ENCODE data around the gene RAX2. TPM values are rescaled to one million over a fixed set of nuclear protein-coding genes. Genes with fewer than 3 reads are reported as not detected.

RAX2 gene
- total and polyA plus RNA-seq, 2 donors (not counting 1 experiment from before 2014, with no cell fraction given) = not detected

DNA sequence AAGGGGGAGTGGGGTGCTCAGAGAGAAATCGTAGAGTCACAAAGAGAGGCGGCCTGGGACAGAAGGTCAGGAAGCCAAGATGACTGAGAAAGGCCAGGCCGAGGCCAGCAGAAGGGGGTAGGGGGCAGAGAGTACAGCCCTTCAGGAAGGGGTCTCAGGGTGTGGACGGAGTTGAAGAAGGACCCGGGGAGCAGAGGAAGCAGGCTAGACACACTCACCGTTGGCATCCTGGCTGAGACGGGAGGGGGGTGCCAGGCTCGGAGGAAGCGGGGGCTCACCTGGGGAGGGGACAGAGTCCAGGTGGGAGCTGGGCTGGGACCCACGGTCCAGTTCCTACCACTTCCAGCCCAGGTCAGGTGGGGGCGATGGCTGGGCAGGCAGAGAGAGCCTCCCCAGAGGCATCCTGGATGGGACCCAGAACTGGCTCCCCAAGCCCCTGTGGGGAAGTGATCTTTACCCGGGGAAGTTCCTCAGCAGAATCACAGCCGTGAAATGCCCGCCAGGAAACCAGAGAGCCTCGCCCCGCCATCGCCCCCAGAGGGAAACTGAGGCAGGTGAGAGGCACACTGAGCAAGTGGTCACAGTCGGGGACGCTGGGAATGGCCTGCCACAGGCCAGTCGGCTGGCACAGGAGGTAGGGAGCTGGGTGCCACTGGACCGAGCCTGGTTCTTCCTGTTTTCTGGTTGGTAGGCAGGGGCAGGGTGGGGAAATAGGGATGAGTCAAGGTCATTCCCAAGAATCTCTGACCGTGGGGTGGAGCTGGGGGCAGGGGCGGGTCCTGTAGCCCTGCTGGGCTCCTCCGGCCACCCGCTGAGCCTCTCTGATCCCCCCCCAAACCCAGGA, 12.8 kb upstream of the RAX2 start:
- H3K9ac ChIP-seq (ENCODE audit: insufficient read depth, low read length) = no peak overlapping the region
- H3K36me3 ChIP-seq (ENCODE audit: control insufficient read depth, insufficient read depth, low read length) = no peaks in the 10 kb centered on the region
- peaks cover 2% of the 10 kb centered on the region for H3K27me3 ChIP-seq (ENCODE audit: control insufficient read depth, insufficient read depth, low read length)
- TF ChIP-seq, protein P1, sequence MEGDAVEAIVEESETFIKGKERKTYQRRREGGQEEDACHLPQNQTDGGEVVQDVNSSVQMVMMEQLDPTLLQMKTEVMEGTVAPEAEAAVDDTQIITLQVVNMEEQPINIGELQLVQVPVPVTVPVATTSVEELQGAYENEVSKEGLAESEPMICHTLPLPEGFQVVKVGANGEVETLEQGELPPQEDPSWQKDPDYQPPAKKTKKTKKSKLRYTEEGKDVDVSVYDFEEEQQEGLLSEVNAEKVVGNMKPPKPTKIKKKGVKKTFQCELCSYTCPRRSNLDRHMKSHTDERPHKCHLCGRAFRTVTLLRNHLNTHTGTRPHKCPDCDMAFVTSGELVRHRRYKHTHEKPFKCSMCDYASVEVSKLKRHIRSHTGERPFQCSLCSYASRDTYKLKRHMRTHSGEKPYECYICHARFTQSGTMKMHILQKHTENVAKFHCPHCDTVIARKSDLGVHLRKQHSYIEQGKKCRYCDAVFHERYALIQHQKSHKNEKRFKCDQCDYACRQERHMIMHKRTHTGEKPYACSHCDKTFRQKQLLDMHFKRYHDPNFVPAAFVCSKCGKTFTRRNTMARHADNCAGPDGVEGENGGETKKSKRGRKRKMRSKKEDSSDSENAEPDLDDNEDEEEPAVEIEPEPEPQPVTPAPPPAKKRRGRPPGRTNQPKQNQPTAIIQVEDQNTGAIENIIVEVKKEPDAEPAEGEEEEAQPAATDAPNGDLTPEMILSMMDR (conservative IDR thresholded peaks at IDR 0.05 in 1 of 2, IDR thresholded peaks at IDR 0.05 in 1 of 2; ENCODE audit: low read depth in 1 of 2, low read length in 2 of 2) = no peak
- no peak for TF ChIP-seq EZH2 (IDR thresholded peaks at IDR 0.05; ENCODE audit: low read length, missing control alignments)
- H4K20me1 ChIP-seq (ENCODE audit: control insufficient read depth, extremely low read depth, insufficient read depth, low read length) = no peaks in the 10 kb centered on the region
- no peak overlapping the region for H3K4me2 ChIP-seq (ENCODE audit: extremely low read depth, insufficient read depth, low read length)
- DNase-seq (ENCODE audit: low read depth in 2 of 2) = no peak
- no peak overlapping the region for H2AFZ ChIP-seq (ENCODE audit: low read length)
- H3K9me3 ChIP-seq (ENCODE audit: control insufficient read depth, insufficient read depth, low read depth, low read length) = no peaks in the 10 kb centered on the region
- H3K27ac ChIP-seq (ENCODE audit: insufficient read depth, low read length) = no peak overlapping the region
- H3K79me2 ChIP-seq (ENCODE audit: control insufficient read depth, insufficient read depth, low read length) = no peaks in the 10 kb centered on the region
- no peak overlapping the region for H3K4me3 ChIP-seq (replicated peaks in 1 of 4; ENCODE audit: control extremely low read depth in 1 of 4, insufficient read depth in 1 of 4, low read depth in 3 of 4, low read length in 4 of 4)
- no peaks in the 10 kb centered on the region for H3K4me1 ChIP-seq (ENCODE audit: control insufficient read depth, extremely low read depth, insufficient read depth, low read length)

DNA sequence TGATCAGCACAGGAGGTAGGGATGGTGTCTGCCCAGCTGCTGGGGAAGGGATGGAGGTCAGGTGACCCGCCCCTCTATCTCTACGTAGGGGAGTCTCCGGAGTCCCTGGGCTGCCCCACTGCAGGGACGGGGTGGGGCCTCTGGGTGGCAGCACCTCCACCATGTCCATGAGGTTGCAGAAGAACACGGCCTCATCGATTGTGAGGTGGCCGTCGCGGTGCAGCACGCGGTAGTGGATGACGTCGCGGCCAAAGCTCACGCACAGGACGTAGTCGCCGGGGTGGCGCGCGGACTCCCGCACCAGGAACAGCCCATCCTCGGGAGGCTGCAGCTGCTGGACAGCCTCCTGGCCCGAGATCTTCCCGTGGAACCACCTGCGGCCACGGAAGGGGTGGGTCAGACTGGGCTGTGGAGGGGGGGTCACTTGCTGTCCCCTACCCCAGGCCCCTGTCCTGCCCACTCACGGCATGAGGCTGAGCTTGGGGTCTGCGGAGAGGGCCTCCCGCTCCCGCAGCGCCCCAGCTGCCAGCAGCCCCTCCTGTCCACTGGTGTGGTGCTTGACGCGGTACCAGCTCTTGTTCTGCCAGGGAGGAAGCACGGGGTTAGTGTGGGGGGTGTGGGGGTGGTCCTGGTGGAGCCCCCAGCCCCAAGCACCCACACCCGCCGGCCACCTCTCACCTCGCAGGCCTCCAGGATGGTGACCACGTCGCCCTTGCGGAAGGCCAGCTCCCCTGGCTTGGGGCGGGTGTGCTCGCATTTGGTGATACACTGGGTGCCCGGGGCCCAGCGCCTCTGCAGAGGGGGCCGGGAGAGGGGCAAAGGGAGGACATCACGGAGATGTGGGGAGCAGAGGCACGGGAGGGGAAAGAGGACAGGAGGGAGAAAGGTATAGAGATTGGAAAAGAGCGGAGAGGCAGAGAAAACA, 11.9 kb upstream of the RAX2 start:
- H3K27me3 ChIP-seq (ENCODE audit: control insufficient read depth, insufficient read depth, low read length) = peaks cover 2% of the 10 kb centered on the region
- TF ChIP-seq, protein P1 (conservative IDR thresholded peaks at IDR 0.05 in 1 of 2, IDR thresholded peaks at IDR 0.05 in 1 of 2; ENCODE audit: low read depth in 1 of 2, low read length in 2 of 2) = peak in 1 of 2 donors; percentile 11
- TF ChIP-seq EZH2 (IDR thresholded peaks at IDR 0.05; ENCODE audit: low read length, missing control alignments) = no peak
- no peak overlapping the region for H3K9ac ChIP-seq (ENCODE audit: insufficient read depth, low read length)
- no peak overlapping the region for H3K27ac ChIP-seq (ENCODE audit: insufficient read depth, low read length)
- DNase-seq (ENCODE audit: low read depth in 2 of 2) = no peak
- H2AFZ ChIP-seq (ENCODE audit: low read length) = no peak overlapping the region
- H3K4me3 ChIP-seq (replicated peaks in 1 of 4; ENCODE audit: control extremely low read depth in 1 of 4, insufficient read depth in 1 of 4, low read depth in 3 of 4, low read length in 4 of 4) = no peak overlapping the region
- H3K79me2 ChIP-seq (ENCODE audit: control insufficient read depth, insufficient read depth, low read length) = no peaks in the 10 kb centered on the region
- no peaks in the 10 kb centered on the region for H4K20me1 ChIP-seq (ENCODE audit: control insufficient read depth, extremely low read depth, insufficient read depth, low read length)
- no peaks in the 10 kb centered on the region for H3K4me1 ChIP-seq (ENCODE audit: control insufficient read depth, extremely low read depth, insufficient read depth, low read length)
- H3K9me3 ChIP-seq (ENCODE audit: control insufficient read depth, insufficient read depth, low read depth, low read length) = no peaks in the 10 kb centered on the region
- no peaks in the 10 kb centered on the region for H3K36me3 ChIP-seq (ENCODE audit: control insufficient read depth, insufficient read depth, low read length)
- no peak overlapping the region for H3K4me2 ChIP-seq (ENCODE audit: extremely low read depth, insufficient read depth, low read length)

- no peak overlapping the region for H2AFZ ChIP-seq (ENCODE audit: low read length)
- H3K4me2 ChIP-seq (ENCODE audit: extremely low read depth, insufficient read depth, low read length) = no peak overlapping the region
- peaks cover 2% of the 10 kb centered on the region for H3K27me3 ChIP-seq (ENCODE audit: control insufficient read depth, insufficient read depth, low read length)
- H3K9ac ChIP-seq (ENCODE audit: insufficient read depth, low read length) = no peak overlapping the region
- no peaks in the 10 kb centered on the region for H3K4me1 ChIP-seq (ENCODE audit: control insufficient read depth, extremely low read depth, insufficient read depth, low read length)
- no peaks in the 10 kb centered on the region for H3K36me3 ChIP-seq (ENCODE audit: control insufficient read depth, insufficient read depth, low read length)
- no peaks in the 10 kb centered on the region for H3K9me3 ChIP-seq (ENCODE audit: control insufficient read depth, insufficient read depth, low read depth, low read length)
- DNase-seq (ENCODE audit: low read depth in 2 of 2) = no peak
- H3K4me3 ChIP-seq (replicated peaks in 1 of 4; ENCODE audit: control extremely low read depth in 1 of 4, insufficient read depth in 1 of 4, low read depth in 3 of 4, low read length in 4 of 4) = no peak overlapping the region
- TF ChIP-seq EZH2 (IDR thresholded peaks at IDR 0.05; ENCODE audit: low read length, missing control alignments) = no peak
- H3K27ac ChIP-seq (ENCODE audit: insufficient read depth, low read length) = no peak overlapping the region
- H3K79me2 ChIP-seq (ENCODE audit: control insufficient read depth, insufficient read depth, low read length) = no peaks in the 10 kb centered on the region
- H4K20me1 ChIP-seq (ENCODE audit: control insufficient read depth, extremely low read depth, insufficient read depth, low read length) = no peaks in the 10 kb centered on the region
Observed at GRCh38 chr19:3782903-3783302, 10.9 kb upstream of the RAX2 start.

Measured in fibroblast of lung (primary cell).